Spleen (tissue), 7 donors: Measurements from ENCODE around the gene MYOF.

Experiments
- CTCF ChIP-seq, 11 experiments: fragments of 200-600 bp in 7 of 11; fragments of 450-650 bp in 4 of 11; sonication (generic) in 4 of 11; IDR thresholded peaks in 8 of 11; conservative IDR thresholded peaks in 3 of 11; 1 replicate in 7 of 11; 2 replicates in 4 of 11; pipeline versions ENCODE4 v1.4.0 to v1.8.0; 2016 to 2021; ENCODE audit warnings: antibody characterized with exemption in 11 of 11, inconsistent platforms in 4 of 11, mild to moderate bottlenecking in 1 of 11
- POLR2A ChIP-seq, 3 donors: fragments of 450-650 bp; IDR thresholded peaks; one replicate each; pipeline ENCODE4 v1.5.1; 2017; ENCODE audit warnings: antibody characterized with exemption in 3 of 3, mild to moderate bottlenecking in 1 of 3
- POLR2AphosphoS5 ChIP-seq, 3 donors: sonication (generic); formaldehyde crosslinking; IDR thresholded peaks; one replicate each; pipeline ENCODE4 v1.5.1; 2017; ENCODE audit warnings: antibody characterized with exemption in 3 of 3
- donor health status: DM: no; HTN: no; CAD: no; lungs with moderate emphysema.
- donor health status: DM: no; HTN: no; CAD: no.
- donor health status: DM: no; HTN: no; CAD: no.

- TF ChIP-seq CTCF (IDR thresholded peaks at IDR 0.05 in 8 of 11, conservative IDR thresholded peaks at IDR 0.05 in 3 of 11) = no peak
- TF ChIP-seq POLR2A (IDR thresholded peaks at IDR 0.05) = no peak
- no peak for TF ChIP-seq POLR2AphosphoS5 (IDR thresholded peaks at IDR 0.05)
These were observed 98.1 kb downstream of the MYOF start for GRCh38 chr10:93384006-93384405.
